Stimulated activated CD4-positive, alpha-beta T cell treated with anti-CD3 and anti-CD28 coated beads, Interleukin-2, amount 100 ng/mL, for 4 hours (primary cell): ENCODE data around the gene CHRNA9.

Experiments
- DNase-seq: peaks from one replicate; pipeline ENCODE4 v3.0.0-alpha.2; 2020; ENCODE audit warnings: low read depth

The CHRNA9 gene

DNA sequence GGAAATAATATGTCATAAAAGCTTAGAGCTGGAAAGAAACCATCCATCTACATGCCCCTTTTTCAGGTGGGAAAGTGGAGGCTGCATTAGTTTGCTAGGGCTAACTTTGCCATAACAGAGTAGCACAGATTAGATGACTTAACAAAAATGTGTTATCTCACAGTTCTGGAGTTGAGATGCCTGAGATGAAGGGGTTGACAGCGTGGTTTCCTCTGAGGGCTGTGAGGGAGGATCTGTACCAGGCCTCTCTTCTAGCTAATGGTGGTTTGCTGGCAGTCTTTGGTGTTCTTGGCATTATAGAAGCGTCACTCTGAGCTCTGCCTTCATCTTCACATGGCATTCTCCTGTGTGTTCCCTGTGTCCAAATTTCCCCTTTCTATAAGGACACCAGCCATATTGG lies 2.4 kb downstream of the CHRNA9 start:
- no peak for DNase-seq

GRCh38 chr4:40340030-40340429 lies 4.9 kb downstream of the CHRNA9 start:
- DNase-seq, result no peak

GRCh38 chr4:40347472-40347871 lies 12.3 kb downstream of the CHRNA9 start:
- DNase-seq, result no peak

DNA sequence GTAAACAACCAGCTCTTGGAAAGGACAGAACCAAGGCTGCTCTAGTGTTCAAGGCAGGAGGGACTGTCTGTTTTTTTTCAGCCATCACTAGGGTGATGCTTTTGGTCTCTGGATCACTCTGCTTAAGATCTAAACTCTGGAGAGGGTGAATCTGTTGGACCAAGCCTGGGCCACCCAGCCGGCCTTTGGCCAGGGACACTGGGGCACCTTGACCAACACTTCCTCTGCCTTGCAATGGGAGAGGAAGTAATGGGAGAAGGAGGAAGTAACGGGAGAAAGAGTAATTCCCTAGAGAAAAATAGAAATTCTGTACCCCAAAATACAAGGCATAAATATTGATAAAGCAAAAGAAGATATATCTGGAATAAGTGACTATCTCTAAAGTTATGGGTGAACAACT lies 12.9 kb downstream of the CHRNA9 start:
- DNase-seq, result no peak

DNA sequence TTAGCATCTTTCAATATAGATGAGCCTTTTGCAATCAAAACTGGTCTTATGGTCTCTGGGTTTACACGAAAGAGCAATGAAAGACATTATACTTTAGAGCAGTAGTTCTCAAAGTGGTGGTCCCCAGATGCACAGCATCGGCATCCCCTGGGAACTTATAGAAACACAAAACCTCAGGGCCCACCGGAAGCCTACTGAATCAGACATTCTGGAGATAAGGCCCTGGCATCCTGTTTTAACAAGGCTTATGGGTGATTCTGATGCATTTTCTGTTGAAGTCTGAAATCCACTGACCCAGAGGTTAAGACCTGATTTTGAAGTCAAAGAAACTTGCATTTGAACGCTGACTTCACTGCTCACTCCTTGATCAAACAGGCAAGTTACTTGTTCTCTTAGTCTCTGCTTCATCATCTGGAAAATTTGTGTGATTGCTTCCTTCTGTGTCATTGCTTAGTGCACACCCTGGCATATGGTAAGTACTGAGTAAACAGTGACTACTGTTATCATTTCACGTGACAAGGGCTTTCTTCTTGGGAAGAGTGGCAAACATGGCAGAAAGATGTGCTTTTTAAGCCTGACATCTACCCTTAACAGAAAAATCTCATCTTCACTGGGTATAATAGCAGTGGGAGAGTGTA lies 14.5 kb downstream of the CHRNA9 start:
- DNase-seq, result no peak

DNA sequence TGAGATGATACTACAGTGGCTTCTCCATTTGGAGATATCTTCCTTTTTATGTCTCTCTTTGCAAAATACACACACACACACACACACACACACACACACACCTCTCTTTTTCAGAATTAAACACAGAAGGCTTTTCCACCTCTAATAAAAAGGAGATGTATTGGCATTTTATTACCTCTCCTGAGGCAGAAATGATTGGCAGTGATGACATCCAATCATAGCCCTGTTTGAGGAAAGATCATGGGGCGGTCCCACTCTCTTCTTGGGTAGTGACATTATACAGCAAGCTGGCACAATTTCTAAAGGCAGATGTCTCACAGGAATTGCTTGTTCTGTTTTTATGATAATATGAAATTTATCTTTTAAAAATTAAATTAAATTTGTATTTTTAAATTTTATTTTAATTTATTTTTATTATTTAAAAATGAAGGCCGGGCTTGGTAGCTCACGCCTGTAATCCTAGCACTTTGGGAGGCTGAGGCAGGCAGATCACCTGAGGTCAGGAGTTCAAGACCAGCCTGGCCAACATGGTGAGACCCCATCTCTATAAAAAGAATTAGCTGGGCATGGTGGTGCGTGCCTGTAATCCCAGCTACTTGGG lies 15.6 kb downstream of the CHRNA9 start:
- DNase-seq, result no peak

GRCh38 chr4:40354158-40354557 lies 19.0 kb downstream of the CHRNA9 start:
- no peak for DNase-seq

DNA sequence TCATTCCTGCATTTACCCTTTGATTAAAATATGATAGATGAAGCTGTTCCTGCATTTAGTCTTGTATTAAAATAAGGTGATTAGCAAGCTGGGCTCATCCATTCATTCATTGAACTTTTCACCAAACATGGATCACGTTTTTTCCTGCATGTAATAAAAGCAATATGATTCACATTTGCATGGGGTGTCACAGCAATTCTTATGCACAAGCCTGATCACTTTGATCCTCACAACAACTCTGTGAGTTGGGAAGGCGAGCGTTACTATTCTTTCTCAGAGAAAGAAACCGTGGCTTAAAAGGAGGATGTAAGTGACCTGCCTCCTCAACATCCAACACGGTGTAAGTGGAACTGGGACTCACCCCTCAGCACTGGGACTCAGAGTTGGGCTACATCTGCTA lies 20.0 kb downstream of the CHRNA9 start:
- DNase-seq, result no peak

DNA sequence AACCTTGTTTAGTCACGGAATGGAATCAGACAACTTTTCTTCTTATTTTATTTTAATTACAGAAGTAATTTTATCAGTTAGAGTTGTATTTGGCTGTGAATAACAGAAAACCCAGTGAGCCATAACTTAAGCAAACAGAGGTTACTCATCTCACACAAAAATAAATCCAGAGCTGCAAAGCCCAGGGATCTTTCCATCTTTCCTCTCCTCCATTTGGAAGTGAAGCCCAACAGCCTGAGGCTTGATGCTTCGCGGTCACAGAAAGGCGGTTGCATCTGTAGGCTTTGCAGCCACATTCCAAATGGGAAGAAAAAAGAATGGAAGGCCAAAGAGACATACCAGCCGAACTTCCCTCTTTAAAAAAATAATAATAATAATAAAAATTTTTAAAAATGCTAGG lies 22.6 kb downstream of the CHRNA9 start:
- DNase-seq, result no peak

- DNase-seq, result no peak
Observed at GRCh38 chr4:40361338-40361737, 26.2 kb downstream of the CHRNA9 start.

GRCh38 chr4:40363382-40363920 lies 28.3 kb downstream of the CHRNA9 start:
- DNase-seq, result no peak

GRCh38 chr4:40363945-40364344 lies 28.8 kb downstream of the CHRNA9 start:
- no peak for DNase-seq

DNA sequence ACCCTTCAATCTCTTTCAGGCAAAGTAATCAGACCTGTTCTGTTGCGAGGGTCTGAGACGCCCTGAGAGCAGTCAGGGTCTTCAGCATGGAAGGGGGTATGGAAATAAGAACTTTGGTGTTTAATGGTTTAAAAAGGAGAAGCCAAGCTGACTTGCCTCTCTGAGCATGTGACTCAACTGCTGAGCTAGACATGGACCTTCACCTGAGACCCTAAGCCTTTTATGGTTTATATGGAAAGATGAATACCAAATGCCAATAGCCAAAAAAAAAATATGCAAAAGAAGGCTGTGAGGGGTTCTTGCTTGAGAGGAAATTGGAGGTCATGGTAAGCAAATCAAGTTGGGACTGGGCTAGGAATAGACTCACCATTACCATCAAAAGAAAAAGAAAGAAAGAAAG lies 30.6 kb downstream of the CHRNA9 start:
- DNase-seq, result no peak

- DNase-seq, result no peak
Observed at GRCh38 chr4:40367451-40367850, 32.3 kb downstream of the CHRNA9 start.

DNA sequence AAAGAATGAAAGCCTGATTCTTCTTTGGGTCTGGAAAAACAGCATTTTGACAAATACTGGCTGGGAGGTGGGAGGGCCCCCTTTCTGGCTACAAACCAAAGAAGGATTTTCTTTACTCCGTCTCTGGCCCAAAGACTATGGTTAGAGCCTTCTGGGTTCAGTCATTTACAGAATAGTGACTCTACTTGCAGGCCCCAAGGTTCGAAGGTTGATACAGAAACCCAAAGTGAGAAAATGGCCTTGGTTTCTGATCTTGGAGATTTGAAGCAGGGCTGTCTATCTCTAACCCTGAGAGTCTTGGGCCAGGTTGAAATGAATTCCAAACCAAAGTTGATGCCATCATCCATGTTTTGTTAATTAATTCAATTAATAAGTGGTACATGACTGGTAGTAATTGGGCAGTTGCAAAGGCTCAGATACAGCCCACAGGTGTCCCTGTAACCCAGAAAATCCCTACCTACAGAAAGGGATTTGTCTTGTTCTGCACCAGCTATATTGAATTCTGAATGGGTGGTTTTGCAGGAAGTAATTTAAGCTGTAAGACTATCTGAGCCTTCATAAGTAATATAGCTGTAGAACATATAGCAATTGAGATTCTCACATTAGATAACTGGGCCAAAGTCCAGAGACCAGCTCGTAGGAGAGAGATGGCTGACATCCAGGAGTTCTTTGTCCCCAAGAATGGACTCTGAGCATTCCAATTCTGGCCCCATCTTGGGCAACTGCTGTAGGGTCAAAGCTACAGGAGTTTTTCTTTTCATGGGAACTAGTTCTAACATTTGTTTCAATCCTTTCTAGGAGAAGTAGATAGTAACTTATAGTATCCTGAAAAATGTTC lies 34.5 kb downstream of the CHRNA9 start:
- no peak for DNase-seq

- DNase-seq, result no peak
Observed at GRCh38 chr4:40372651-40373050, 37.5 kb downstream of the CHRNA9 start.

- DNase-seq, result no peak
Observed at GRCh38 chr4:40373636-40374035, 38.5 kb downstream of the CHRNA9 start.

GRCh38 chr4:40375095-40375494 lies 40.0 kb downstream of the CHRNA9 start:
- DNase-seq, result no peak

DNA sequence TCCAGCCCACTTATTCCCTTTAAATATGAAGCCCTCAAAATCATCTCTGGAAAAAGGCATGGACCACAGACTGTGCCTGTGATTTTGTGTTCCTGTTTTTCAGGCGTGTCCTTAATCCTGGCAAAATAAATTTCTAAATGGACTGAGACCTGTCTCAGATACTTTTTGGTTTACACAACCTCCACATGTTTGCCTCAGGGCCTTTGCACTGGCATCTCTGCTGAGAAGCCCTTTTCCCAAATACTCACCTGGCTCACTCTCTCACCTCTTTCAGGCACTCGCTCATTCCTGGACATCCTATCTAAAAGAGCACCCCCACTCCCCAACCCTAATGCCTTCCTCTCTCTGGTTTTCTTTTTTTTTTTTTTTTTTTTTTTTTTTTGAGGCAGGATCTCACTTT lies 40.5 kb downstream of the CHRNA9 start:
- no peak for DNase-seq

- DNase-seq, result no peak
Observed at GRCh38 chr4:40377512-40378365, 42.6 kb downstream of the CHRNA9 start.

- no peak for DNase-seq
Observed at GRCh38 chr4:40378619-40379018, 43.5 kb downstream of the CHRNA9 start.

DNA sequence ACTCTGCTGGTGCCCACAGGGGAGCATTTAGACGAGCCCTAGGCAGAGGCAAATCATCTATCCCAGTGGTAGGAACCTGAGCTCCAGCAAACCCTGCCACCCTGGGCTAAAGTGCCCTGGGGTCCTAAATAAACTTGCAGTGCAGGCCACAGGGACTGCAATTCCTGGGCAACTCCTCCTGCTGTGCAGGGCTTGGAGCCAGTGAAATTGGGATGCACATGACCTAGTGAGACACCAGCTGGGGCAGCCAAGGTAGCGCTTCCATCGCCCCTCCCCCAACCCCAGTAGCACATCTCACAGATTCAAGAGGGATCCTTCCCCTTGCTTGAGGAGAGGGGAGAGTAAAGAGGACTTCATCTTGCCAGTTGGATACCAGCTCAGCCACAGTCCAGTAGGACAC lies 44.1 kb downstream of the CHRNA9 start:
- no peak for DNase-seq
